Lower leg skin (tissue), 3 donors: ENCODE results near the gene TIMM17A.
A peak's percentile ranks its signal among the peaks of the same experiment; 100 is the strongest.

Experiments
- POLR2A ChIP-seq, 2 donors: fragments of 450-650 bp; IDR thresholded peaks; one replicate each; pipeline ENCODE4 v1.6.1; 2016 to 2017; ENCODE audit warnings: antibody characterized with exemption in 2 of 2, mild to moderate bottlenecking in 1 of 2, moderate library complexity in 1 of 2
- TF ChIP-seq, protein P1 (sequence below), 3 donors: fragments of 450-650 bp; IDR thresholded peaks; one replicate each; pipeline ENCODE4 v1.5.1; 2016; ENCODE audit warnings: antibody characterized with exemption in 3 of 3, mild to moderate bottlenecking in 3 of 3, moderate library complexity in 2 of 3

GRCh38 chr1:202009326-202010179 is 54.2 kb downstream of the TIMM17A start:
- TF ChIP-seq POLR2A (IDR thresholded peaks at IDR 0.05) = no peak
- TF ChIP-seq, protein P1, sequence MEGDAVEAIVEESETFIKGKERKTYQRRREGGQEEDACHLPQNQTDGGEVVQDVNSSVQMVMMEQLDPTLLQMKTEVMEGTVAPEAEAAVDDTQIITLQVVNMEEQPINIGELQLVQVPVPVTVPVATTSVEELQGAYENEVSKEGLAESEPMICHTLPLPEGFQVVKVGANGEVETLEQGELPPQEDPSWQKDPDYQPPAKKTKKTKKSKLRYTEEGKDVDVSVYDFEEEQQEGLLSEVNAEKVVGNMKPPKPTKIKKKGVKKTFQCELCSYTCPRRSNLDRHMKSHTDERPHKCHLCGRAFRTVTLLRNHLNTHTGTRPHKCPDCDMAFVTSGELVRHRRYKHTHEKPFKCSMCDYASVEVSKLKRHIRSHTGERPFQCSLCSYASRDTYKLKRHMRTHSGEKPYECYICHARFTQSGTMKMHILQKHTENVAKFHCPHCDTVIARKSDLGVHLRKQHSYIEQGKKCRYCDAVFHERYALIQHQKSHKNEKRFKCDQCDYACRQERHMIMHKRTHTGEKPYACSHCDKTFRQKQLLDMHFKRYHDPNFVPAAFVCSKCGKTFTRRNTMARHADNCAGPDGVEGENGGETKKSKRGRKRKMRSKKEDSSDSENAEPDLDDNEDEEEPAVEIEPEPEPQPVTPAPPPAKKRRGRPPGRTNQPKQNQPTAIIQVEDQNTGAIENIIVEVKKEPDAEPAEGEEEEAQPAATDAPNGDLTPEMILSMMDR (IDR thresholded peaks at IDR 0.05) = peak in 1 of 3 donors; percentile 82
